Measurements from ENCODE around the gene CCDC33.

Gene CCDC33

GRCh38 chr15:74209560-74209958 is 26.6 kb upstream of the CCDC33 start:
- no peak for DNase-seq

GRCh38 chr15:74209997-74210671 is 26.0 kb upstream of the CCDC33 start:
- DNase-seq = no peak

GRCh38 chr15:74210729-74211128 is 25.4 kb upstream of the CCDC33 start:
- no peak for DNase-seq

GRCh38 chr15:74211656-74212055 is 24.5 kb upstream of the CCDC33 start:
- DNase-seq = no peak

GRCh38 chr15:74212494-74212893 is 23.6 kb upstream of the CCDC33 start:
- DNase-seq = no peak

- DNase-seq = no peak
These were observed 22.3 kb upstream of the CCDC33 start for GRCh38 chr15:74213858-74214284.

GRCh38 chr15:74214324-74215021 is 21.7 kb upstream of the CCDC33 start:
- DNase-seq = no peak

- DNase-seq = no peak
These were observed 20.2 kb upstream of the CCDC33 start for GRCh38 chr15:74215958-74216357.

GRCh38 chr15:74216949-74217348 is 19.2 kb upstream of the CCDC33 start:
- DNase-seq = no peak

GRCh38 chr15:74217907-74218885 is 17.9 kb upstream of the CCDC33 start:
- DNase-seq = no peak

GRCh38 chr15:74220475-74221248 is 15.5 kb upstream of the CCDC33 start:
- no peak for DNase-seq

GRCh38 chr15:74221399-74222239 is 14.5 kb upstream of the CCDC33 start:
- no peak for DNase-seq

- DNase-seq = no peak
These were observed 13.6 kb upstream of the CCDC33 start for GRCh38 chr15:74222240-74223119.

GRCh38 chr15:74225928-74226327 is 10.2 kb upstream of the CCDC33 start:
- DNase-seq = no peak

GRCh38 chr15:74226761-74227540 is 9.2 kb upstream of the CCDC33 start:
- DNase-seq = no peak

- DNase-seq = no peak
These were observed 8.0 kb upstream of the CCDC33 start for GRCh38 chr15:74227968-74228722.

- no peak for DNase-seq
These were observed 7.4 kb upstream of the CCDC33 start for GRCh38 chr15:74228723-74229081.

- no peak for DNase-seq
These were observed 6.4 kb upstream of the CCDC33 start for GRCh38 chr15:74229686-74230085.

GRCh38 chr15:74231475-74231874 is 4.7 kb upstream of the CCDC33 start:
- no peak for DNase-seq

Data from CD4-positive, alpha-beta T cell treated with Interleukin-10 for 1 hour (primary cell).